Neural crest cell (in vitro differentiated cells): ENCODE data around the gene NRG2. TPM values are rescaled to one million over a fixed set of nuclear protein-coding genes. Genes with fewer than 3 reads are reported as not detected.

Experiments used
- DNase-seq: peaks from one replicate; pipeline ENCODE4 v3.0.0; 2021; ENCODE audit warnings: low read depth, mixed read lengths, low spot score
- H3K27ac Mint-ChIP-seq: one replicate; pipeline ENCODE4 v1.8.0; 2021; ENCODE audit warnings: mild to moderate bottlenecking, mixed read lengths; ENCODE audit not compliant: unreplicated experiment
- H3K27me3 Mint-ChIP-seq: 2 replicates; pipeline ENCODE4 v1.8.0; 2021; ENCODE audit warnings: low read depth, mild to moderate bottlenecking, mixed read lengths
- H3K36me3 Mint-ChIP-seq: 2 replicates; pipeline ENCODE4 v1.8.0; 2021; ENCODE audit warnings: low read depth, mild to moderate bottlenecking, mixed read lengths
- H3K4me1 Mint-ChIP-seq: 2 replicates; pipeline ENCODE4 v1.8.0; 2021; ENCODE audit warnings: mixed read lengths
- H3K4me3 Mint-ChIP-seq: one replicate; pipeline ENCODE4 v1.8.0; 2021; ENCODE audit warnings: mild to moderate bottlenecking, mixed read lengths
- H3K9me3 Mint-ChIP-seq: 2 replicates; pipeline ENCODE4 v1.8.0; 2021; ENCODE audit warnings: mixed read lengths
- total RNA-seq: library from RNA; stranded (reverse); gene quantifications from 2 replicates; pipeline ENCODE4 v1.2.1, GENCODE V29; 2021
- TF ChIP-seq, protein P1 (sequence below): fragments of 200-600 bp; sonication (generic); conservative IDR thresholded peaks from 2 replicates; pipeline ENCODE4 v1.5.0; 2021; ENCODE audit warnings: antibody characterized with exemption, mild to moderate bottlenecking

NRG2 gene
- total RNA-seq, 1 donor from 2014 or later, result 0.82 TPM

DNA sequence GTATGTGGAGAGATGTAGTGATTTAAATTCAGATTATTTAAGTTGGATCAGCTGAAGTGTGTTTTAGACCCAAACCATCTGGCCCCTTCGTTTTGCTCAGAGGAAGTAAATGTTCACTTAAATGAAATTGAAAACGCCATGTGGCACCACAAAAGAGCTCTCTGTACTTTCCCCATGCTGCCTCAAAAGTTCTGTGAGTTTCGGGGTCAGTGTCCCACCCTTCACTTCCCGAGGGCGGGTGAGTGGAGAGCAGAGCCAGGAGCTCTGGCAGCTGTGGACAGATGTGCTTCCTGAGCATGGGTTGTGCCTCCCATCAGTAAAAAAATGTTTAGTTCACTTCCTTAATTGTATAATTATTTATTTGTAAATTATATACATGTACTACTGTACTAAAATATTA is 199.1 kb downstream of the NRG2 start:
- H3K36me3 Mint-ChIP-seq, result no peaks in the 10 kb centered on the region
- H3K27ac Mint-ChIP-seq, result no peak overlapping the region
- no peak for DNase-seq
- TF ChIP-seq, protein P1, sequence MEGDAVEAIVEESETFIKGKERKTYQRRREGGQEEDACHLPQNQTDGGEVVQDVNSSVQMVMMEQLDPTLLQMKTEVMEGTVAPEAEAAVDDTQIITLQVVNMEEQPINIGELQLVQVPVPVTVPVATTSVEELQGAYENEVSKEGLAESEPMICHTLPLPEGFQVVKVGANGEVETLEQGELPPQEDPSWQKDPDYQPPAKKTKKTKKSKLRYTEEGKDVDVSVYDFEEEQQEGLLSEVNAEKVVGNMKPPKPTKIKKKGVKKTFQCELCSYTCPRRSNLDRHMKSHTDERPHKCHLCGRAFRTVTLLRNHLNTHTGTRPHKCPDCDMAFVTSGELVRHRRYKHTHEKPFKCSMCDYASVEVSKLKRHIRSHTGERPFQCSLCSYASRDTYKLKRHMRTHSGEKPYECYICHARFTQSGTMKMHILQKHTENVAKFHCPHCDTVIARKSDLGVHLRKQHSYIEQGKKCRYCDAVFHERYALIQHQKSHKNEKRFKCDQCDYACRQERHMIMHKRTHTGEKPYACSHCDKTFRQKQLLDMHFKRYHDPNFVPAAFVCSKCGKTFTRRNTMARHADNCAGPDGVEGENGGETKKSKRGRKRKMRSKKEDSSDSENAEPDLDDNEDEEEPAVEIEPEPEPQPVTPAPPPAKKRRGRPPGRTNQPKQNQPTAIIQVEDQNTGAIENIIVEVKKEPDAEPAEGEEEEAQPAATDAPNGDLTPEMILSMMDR, result no peak
- peaks cover 44% of the 10 kb centered on the region for H3K27me3 Mint-ChIP-seq
- H3K9me3 Mint-ChIP-seq, result no peaks in the 10 kb centered on the region
- H3K4me3 Mint-ChIP-seq, result no peak overlapping the region
- peaks cover 3% of the 10 kb centered on the region for H3K4me1 Mint-ChIP-seq

DNA sequence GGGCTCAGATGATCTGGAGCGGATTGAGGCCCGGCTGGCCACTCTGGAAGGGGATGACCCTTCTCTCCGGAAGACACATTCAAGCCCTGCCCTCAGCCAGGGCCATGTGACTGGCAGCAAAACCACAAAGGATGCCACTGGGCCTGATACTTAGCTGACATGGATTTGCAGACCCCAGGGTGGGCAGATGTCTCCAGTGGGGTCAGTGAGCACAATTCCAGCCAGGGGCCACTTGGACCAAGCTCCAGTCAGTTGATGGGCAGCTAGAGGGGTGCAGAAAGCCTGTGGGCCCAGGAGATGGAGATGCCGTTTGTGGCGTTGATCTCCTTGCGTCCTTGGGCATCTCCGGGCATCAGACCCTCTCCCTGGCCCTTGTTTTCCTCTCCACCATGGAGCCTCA is 200.8 kb downstream of the NRG2 start:
- no peaks in the 10 kb centered on the region for H3K36me3 Mint-ChIP-seq

DNA sequence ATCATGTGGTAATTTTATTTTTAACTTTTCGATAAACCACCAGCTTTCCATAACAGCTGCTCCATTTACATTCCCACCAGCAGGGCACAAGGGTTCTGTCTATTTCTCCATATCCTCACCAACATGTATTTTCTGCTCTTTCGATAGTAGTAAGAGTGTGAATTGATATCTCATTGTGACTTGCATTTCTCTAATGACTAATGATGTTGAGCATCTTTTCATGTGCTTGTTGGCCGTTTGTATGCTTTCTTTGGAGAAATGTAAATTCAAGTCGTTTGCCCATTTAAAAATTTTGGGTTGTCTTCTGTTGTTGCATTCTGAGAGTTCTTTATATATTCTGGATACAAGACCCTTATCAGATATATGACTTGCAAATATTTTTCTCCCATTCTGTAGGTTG is 201.6 kb downstream of the NRG2 start:
- no peaks in the 10 kb centered on the region for H3K9me3 Mint-ChIP-seq

More for the DNA sequence above, 200.8 kb downstream of the NRG2 start:
- no peak overlapping the region for H3K4me3 Mint-ChIP-seq
- H3K27me3 Mint-ChIP-seq, result peaks cover 37% of the 10 kb centered on the region
- H3K27ac Mint-ChIP-seq, result no peak overlapping the region
- DNase-seq, result no peak
- H3K4me1 Mint-ChIP-seq, result no peaks in the 10 kb centered on the region
- no peaks in the 10 kb centered on the region for H3K9me3 Mint-ChIP-seq
- TF ChIP-seq, protein P1, result no peak

DNA sequence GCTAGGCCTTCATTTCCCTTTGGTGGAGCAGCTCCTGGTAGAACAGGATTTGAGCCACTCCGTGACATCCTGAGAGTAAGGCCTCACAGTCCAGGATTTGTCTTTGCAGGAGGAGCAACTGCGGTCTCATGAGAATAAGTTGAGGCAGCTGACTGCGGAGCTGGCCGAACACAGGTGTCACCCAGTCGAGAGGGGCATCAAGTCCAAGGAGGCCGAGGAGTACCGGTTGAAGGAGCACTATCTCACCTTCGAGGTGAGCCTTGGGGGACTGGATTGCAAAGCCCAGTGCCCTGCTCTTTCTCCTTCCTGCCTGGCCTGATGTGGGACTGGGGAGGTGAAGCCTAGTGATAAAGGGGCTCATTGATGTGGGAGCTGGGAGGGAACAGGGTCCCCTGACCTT is 203.2 kb downstream of the NRG2 start:
- Mint-ChIP-seq H3K9me3 (no peaks in the 10 kb centered on the region), H3K27me3 (peaks cover 21% of the 10 kb centered on the region), H3K4me3 (no peak overlapping the region), H3K4me1 (no peaks in the 10 kb centered on the region), H3K36me3 (no peaks in the 10 kb centered on the region), H3K27ac (no peak overlapping the region)
- DNase-seq, result no peak
- TF ChIP-seq, protein P1, result no peak

More for the DNA sequence above, 201.6 kb downstream of the NRG2 start:
- H3K27ac Mint-ChIP-seq, result no peak overlapping the region
- H3K36me3 Mint-ChIP-seq, result no peaks in the 10 kb centered on the region
- DNase-seq, result no peak
- no peaks in the 10 kb centered on the region for H3K4me1 Mint-ChIP-seq
- H3K4me3 Mint-ChIP-seq, result no peak overlapping the region
- TF ChIP-seq, protein P1, result no peak
- peaks cover 29% of the 10 kb centered on the region for H3K27me3 Mint-ChIP-seq

DNA sequence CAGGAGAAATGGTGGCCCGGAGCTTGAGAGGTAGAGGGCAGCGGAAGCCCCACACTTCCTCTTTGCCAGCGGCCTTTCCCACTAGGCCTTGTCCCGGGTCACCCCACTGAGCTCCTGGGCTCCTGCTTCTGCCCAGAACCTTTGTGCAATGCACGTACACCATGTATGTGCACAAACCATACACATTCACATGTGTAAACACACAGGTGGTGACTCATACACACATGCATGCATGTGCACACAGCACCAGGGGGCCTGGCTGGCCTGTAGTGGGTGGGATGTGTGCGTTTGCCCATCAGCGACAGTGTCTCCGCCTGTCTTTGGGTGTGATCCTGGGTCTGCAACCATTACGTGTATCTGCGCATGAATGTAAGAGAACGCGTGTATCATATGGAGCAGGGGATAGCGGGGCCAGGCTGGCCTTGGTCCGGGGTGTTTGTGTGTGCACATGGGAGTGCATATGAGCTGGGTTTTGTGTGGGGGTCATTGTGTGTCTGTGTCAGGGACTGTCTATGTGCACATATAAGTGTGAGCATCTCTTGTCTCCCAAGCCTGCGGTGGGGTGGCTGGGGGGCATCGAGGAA is 203.8 kb downstream of the NRG2 start:
- Mint-ChIP-seq H3K9me3 (no peaks in the 10 kb centered on the region), H3K36me3 (no peaks in the 10 kb centered on the region), H3K27me3 (peaks cover 22% of the 10 kb centered on the region), H3K27ac (no peak overlapping the region), H3K4me3 (no peak overlapping the region), H3K4me1 (no peaks in the 10 kb centered on the region)
- TF ChIP-seq, protein P1, result no peak
- DNase-seq, result no peak
